HG03575 (cell line): ENCODE measurements around the gene EFHC1.

Experiments
- ATAC-seq: cut with Tn5 transposase; IDR thresholded peaks from one replicate; pipeline ENCODE4 v1.9.1; 2021; ENCODE audit not compliant: unreplicated experiment, insufficient number of reproducible peaks, low FRiP score; ENCODE audit errors: extremely low read depth

EFHC1 gene

GRCh38 chr6:52545406-52546119 lies 125.4 kb downstream of the EFHC1 start:
- ATAC-seq = no peak

DNA sequence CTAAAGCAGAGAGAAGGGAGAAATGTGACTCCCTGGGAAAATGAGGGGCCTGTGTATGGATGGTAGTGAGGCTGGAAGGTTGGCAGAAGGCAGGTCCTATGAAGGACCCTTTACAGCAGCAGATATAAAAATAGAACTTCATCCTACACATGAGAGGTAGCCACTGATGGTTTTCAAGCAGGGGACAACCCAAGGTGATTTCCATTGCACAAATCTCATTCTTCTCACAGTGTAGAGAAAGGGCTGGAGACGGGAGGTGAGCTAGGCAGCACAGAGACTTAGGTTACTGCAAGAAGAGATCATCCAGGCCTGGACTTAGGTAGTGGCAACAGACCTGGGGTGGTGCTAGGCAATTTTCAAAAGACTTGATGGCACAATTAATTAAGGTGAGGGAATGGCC lies 126.0 kb downstream of the EFHC1 start:
- no peak for ATAC-seq

DNA sequence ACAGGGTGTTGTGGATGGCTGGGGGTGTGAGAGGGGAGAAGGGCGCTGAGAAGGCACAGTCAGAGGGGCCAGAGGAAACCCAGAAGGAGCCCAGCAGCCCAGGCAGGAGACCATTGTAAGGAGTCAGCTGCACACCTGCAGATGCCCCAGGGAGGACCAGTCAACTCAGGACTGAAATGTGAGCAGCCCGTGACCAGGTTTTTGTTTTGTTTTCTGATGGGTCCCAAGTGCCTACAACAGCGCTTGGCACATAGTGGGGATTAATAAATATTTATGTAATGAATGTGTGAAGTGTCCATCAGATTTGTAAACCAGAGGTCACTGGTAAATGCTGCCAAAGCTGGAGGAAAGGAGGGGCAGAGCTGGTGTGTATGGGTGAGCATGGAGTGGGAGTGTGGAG lies 126.5 kb downstream of the EFHC1 start:
- no peak for ATAC-seq

- ATAC-seq = no peak
These were observed 127.7 kb downstream of the EFHC1 start for GRCh38 chr6:52547647-52548352.

- ATAC-seq = no peak
These were observed 128.2 kb downstream of the EFHC1 start for GRCh38 chr6:52548353-52548713.

GRCh38 chr6:52548999-52549398 lies 128.9 kb downstream of the EFHC1 start:
- ATAC-seq = no peak

GRCh38 chr6:52549428-52549827 lies 129.3 kb downstream of the EFHC1 start:
- ATAC-seq = no peak

DNA sequence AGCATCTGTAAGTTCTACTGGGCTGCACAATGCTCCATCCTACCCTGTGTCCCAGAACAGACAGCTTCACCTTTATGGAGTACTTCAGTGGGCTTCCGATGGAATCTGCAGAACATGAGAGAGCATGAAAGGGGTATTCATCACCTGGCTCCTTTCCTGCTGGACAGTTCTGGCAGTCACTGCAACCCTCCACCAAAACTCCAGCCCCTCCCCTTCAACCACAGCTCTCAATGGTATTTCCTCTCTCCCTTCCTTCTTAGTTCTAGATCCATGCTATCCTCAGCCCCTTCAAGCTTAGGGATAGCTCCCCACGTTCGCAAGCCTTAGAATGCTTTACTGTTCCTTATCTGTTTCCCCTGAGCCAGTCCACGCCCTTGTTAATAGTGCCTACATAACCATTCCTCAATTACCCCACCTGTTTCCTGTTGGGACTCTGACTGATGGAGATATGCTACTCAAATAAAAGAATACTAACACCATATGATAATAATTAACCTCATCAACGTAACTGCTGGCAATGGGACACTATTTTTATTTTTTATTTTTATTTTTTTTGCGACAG lies 130.0 kb downstream of the EFHC1 start:
- ATAC-seq = no peak

DNA sequence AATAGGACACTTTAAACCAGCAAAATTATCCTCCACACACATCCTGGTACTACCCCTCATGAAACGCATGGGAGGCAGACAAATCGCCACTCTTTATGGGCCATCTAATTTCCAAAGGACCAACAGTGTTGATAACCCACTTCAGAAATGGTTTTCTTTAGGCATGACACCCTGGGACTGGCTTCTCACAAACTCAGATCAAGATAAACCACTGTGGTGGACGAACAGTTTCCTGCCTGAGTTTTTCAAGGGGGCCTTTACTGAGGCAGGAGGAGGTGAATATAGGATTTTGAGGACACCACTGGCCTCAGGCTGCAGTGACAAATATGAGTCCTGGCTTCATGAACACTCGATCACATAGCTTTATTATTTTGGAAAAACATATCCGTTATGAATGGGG lies 130.7 kb downstream of the EFHC1 start:
- no peak for ATAC-seq

DNA sequence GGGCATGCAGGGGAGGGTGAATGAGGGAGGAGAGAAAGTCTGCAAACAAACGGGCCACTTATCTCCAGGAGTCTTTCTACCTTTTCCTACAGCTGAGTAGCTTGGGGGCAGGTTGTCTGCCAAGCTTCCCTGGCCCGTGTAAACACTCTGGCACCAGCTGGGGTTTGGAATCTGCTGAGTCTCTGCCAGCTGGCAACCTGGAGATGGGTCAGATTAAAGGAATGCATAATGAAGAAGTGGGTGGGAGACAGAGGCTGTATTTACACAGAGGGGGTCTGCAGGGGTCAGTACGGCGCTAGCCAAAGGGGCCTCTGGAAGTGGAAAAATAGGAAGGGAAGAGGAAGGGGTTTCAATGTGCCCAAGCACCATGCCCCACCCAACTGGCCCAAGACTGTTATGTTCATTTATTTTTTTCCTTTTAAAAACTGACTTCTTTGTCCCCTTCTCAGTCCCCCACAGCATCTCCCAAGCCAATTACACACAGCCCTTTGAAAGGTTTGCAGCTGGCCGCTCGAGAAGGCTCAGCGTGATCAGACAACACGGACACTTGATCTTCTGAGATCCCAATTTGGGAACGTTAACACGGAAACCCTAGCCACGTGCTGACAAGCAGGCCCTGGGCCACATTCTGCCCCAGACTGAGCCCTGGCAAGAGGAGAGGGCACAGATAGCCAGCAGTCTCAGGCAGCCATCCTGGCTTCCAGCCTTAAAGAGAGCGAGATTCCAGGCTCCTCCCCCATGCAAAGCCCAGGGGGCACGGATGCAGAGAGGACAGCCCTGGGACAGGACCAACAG lies 131.5 kb downstream of the EFHC1 start:
- no peak for ATAC-seq

DNA sequence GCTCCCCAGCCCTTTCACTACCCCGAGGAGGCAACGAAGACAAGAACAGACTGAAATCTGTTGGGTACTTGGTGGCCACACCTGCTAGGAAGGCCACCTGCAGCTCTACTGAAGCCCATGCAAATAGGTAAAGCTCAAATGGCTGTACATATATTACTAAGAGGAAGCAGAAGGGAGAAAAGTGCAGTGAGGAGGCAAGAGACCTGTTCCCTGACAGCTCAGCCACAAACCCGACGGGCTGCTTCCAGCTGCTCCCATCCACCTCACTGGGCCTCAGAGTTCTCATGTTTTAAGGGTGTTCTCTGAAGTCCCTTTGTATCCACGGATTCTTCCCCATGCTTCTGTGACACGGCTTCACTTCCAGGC lies 132.1 kb downstream of the EFHC1 start:
- peak; percentile 86 for ATAC-seq

DNA sequence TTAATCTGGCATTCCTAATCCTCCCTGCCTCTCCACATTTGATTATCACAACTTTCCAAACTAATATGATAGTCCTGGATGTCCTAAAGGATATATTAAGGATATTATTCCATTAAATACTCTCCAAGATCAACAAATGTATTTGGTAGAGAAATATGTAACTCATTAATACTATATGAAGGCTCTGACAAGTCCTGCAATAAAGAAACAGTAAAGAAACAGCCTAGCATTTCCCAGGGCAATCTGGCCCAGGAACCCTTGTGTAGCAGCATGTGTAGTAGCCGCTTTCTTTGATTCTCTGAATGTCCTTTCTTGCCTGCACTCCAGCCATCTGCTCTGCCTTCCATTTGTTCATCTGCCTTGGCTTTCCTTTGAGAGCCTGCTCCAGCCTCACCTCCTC lies 133.0 kb downstream of the EFHC1 start:
- no peak for ATAC-seq

- no peak for ATAC-seq
These were observed 133.6 kb downstream of the EFHC1 start for GRCh38 chr6:52553719-52554118.

- ATAC-seq = no peak
These were observed 134.6 kb downstream of the EFHC1 start for GRCh38 chr6:52554684-52555280.

- ATAC-seq = no peak
These were observed 135.5 kb downstream of the EFHC1 start for GRCh38 chr6:52555518-52556233.

GRCh38 chr6:52557389-52558265 lies 137.5 kb downstream of the EFHC1 start:
- no peak for ATAC-seq

DNA sequence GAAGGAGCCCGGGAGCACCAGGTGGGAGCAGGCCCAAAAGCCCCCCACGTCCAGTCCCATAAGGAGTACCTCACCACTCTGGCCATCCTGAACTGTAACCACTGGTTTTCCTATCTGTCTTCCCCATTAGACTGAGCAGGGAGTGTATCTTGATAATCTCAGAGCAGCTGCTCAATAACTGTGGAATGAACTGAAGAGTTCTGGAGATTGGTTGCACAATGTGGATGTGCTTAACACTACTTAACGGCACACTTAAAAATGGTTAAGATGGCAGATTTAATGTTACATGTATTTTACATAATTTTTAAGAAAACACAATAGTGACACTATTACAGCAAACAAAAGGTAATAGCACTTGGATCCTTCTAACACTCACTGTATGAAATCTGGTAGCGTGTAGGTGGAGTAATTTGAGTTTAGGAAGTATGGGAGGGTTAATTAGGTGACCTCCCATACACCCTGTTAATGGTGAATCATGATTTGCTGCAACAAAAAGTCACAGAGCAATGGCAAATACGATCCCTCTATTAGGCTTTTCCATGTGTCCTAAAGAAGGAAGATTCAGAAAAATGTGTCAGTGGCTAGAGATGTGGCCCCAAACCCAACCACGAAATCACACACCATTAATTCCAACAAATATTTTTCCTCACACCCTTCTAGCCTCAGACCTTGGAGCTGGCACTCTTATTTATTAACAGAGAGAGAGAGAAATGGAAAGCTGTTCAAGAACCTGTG lies 138.3 kb downstream of the EFHC1 start:
- ATAC-seq = no peak
